ENCODE results near the gene YPEL1. TPM values are rescaled to one million over a fixed set of nuclear protein-coding genes. Genes with fewer than 3 reads are reported as not detected.

Gene YPEL1, protein sequence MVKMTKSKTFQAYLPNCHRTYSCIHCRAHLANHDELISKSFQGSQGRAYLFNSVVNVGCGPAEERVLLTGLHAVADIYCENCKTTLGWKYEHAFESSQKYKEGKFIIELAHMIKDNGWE
- total RNA-seq: 3.0 and 3.5 TPM in 2 replicates

DNA sequence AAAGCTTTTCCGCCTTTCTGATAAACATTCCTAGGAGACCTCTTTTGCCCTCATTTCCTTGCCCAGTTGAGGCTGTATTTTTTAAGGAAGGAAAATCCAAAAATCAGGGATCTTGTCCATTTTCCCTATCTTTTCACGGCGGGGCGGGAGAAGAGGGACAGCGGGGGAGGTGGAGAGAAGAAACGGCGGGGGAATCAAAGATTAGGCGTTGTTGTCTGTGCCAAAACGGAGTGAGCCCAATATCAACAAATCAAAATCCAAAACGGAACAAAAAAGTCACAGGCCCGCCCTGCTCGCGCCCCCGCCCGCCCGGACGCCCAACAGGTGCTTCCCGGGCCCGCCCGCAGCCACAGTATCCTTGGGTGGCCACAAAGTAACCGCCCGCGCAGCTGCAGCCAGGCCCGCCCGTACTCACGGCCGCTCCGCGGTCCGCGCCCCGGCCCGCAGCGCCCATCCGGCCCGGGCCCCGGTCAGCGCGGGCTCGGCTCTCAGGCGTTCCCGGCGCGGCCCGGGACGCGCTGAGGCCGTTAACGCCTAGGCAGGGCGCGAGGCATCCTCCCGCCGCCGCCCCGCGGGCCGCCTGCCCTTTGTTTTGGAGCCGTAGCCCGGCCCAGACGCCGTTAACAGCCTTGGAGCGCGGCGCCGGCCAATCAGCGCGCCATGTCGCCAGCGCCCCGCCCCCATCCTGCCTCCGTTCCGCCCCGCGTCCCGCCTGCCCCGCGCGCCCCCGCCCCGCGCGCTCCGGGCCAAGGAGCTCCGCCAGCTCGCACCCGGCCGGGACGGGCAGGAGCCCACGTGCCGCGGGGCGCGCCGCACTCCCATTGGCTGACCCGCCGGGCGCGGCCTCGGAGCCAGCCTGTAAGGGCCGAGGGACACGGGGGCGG is at the start of gene YPEL1:
TSS of gene YPEL1 (minus strand) at position 595 of the 884 bp plus-strand sequence. CDS start 25,050 bp downstream, outside the sequence.

Other genes with a start within 250 kb of the YPEL1 start
- under 0.01 and 0.09 TPM in 2 replicates for gene RIMBP3C, start 184.3 kb downstream of the YPEL1 start, total RNA-seq
- gene UBE2L3, start 168.1 kb downstream of the YPEL1 start, total RNA-seq: 28.7 and 33.7 TPM in 2 replicates
- gene YDJC, start 105.8 kb downstream of the YPEL1 start, total RNA-seq: 14.1 and 18.4 TPM in 2 replicates
- 0.09 and 0.28 TPM in 2 replicates for gene CCDC116, start 103.0 kb downstream of the YPEL1 start, total RNA-seq
- gene SDF2L1, start 93.5 kb downstream of the YPEL1 start, total RNA-seq: 34.9 and 52.6 TPM in 2 replicates
- gene PPIL2, start 69.8 kb downstream of the YPEL1 start, total RNA-seq: 17.5 and 18.8 TPM in 2 replicates
- 38.6 and 43.7 TPM in 2 replicates for gene MAPK1, start 131.9 kb upstream of the YPEL1 start, total RNA-seq
- gene PPM1F, start 217.1 kb upstream of the YPEL1 start, total RNA-seq: 98.9 and 128 TPM in 2 replicates
- 24.0 and 27.8 TPM in 2 replicates for gene TOP3B, start 247.0 kb upstream of the YPEL1 start, total RNA-seq

Measured in endothelial cell of coronary artery (primary cell).